ENCODE data around the gene NRDC.

GRCh38 chr1:51758310-51758709, 120.2 kb downstream of the NRDC start:
- no peak for TF ChIP-seq CTCF (IDR thresholded peaks at IDR 0.05)
- no peak for TF ChIP-seq POLR2A (IDR thresholded peaks at IDR 0.05)
